Measurements from ENCODE around the gene TMEM192. TPM values are rescaled to one million over a fixed set of nuclear protein-coding genes. Genes with fewer than 3 reads are reported as not detected.

TMEM192 gene
- total and polyA plus RNA-seq, 2 experiments from 2014 or later, result 6.9 to 10.8 TPM

- no peak for TF ChIP-seq ZNF462 (CRISPR knock-in tag; IDR thresholded peaks at IDR 0.05)
- TF ChIP-seq STAT1 (IDR thresholded peaks at IDR 0.05; ENCODE audit: unreplicated experiment), result no peak
- TF ChIP-seq JUNB (IDR thresholded peaks at IDR 0.05; ENCODE audit: unreplicated experiment), result no peak
- TF ChIP-seq CREB1 (CRISPR knock-in tag; IDR thresholded peaks at IDR 0.05; ENCODE audit: low read depth), result no peak
- TF ChIP-seq REST (IDR thresholded peaks at IDR 0.05; ENCODE audit: unreplicated experiment), result no peak
- TF ChIP-seq EZH2phosphoT487 (IDR thresholded peaks at IDR 0.05; ENCODE audit: unreplicated experiment), result no peak
These were observed 37.9 kb upstream of the TMEM192 start (continued) for GRCh38 chr4:165150545-165150944.

- Histone ChIP-seq H4K20me1 (replicated peaks; ENCODE audit: insufficient read depth) (no peaks in the 10 kb centered on the region), H2AFZ (no peak overlapping the region), H3K9me2 (ENCODE audit: insufficient read depth) (no peaks in the 10 kb centered on the region), H3K79me2 (replicated peaks; ENCODE audit: insufficient read depth) (no peaks in the 10 kb centered on the region), H3K4me2 (no peak overlapping the region), H3K36me3 (ENCODE audit: insufficient read depth) (no peaks in the 10 kb centered on the region), H3K4me1 (ENCODE audit: insufficient read depth) (no peaks in the 10 kb centered on the region), H3F3A (replicated peaks; ENCODE audit: low read depth) (no peaks in the 10 kb centered on the region), H3K27ac (ENCODE audit: low read depth) (no peak overlapping the region), H3K27me3 (ENCODE audit: insufficient read depth) (no peaks in the 10 kb centered on the region), H3K4me3 (no peak overlapping the region)
- ATAC-seq (no peak), DNase-seq (ENCODE audit: low spot score) (no peak)
- H3K27ac Mint-ChIP-seq, result no peak overlapping the region
- TF ChIP-seq ZNF331 (CRISPR knock-in tag; IDR thresholded peaks at IDR 0.05; ENCODE audit: low read depth), result no peak
- H3K36me3 Mint-ChIP-seq (ENCODE audit: low read depth), result no peaks in the 10 kb centered on the region
- no peak overlapping the region for H3K4me3 Mint-ChIP-seq
- H3K27me3 Mint-ChIP-seq (ENCODE audit: insufficient read depth, low read depth, poor library complexity), result no peaks in the 10 kb centered on the region
- H3K9me3 Mint-ChIP-seq, result no peaks in the 10 kb centered on the region
- H3K4me1 Mint-ChIP-seq, result no peaks in the 10 kb centered on the region
These were observed 26.2 kb upstream of the TMEM192 start for GRCh38 chr4:165138843-165139242.

All from GM23338 (cell line).